Fibroblast of the aortic adventitia (primary cell): ENCODE results near the gene PODN. TPM values are rescaled to one million over a fixed set of nuclear protein-coding genes. Genes with fewer than 3 reads are reported as not detected.

Source experiments
- DNase-seq: peaks from one replicate; pipeline ENCODE4 v3.0.0-alpha.2; 2010; ENCODE audit warnings: low read depth
- H3K4me3 ChIP-seq: 2 replicates; pipeline ENCODE4 v1.5.1; 2011; ENCODE audit warnings: low read depth, mild to moderate bottlenecking, control low read depth, low read length, moderate library complexity
- total RNA-seq: library from RNA; depleted of rRNA; stranded (reverse); fragments of >200 nt; gene quantifications from 2 replicates; pipeline ENCODE4 v1.2.3, GENCODE V29; 2012; ENCODE audit warnings: low replicate concordance
- TF ChIP-seq, protein P1 (sequence below): IDR thresholded peaks from 2 replicates; pipeline ENCODE4 v1.5.1; 2011; ENCODE audit warnings: mild to moderate bottlenecking, low read length, control low read depth, inconsistent platforms; ENCODE audit not compliant: insufficient read depth

Gene PODN
- total RNA-seq, 1 donor: 47.5 TPM

DNA sequence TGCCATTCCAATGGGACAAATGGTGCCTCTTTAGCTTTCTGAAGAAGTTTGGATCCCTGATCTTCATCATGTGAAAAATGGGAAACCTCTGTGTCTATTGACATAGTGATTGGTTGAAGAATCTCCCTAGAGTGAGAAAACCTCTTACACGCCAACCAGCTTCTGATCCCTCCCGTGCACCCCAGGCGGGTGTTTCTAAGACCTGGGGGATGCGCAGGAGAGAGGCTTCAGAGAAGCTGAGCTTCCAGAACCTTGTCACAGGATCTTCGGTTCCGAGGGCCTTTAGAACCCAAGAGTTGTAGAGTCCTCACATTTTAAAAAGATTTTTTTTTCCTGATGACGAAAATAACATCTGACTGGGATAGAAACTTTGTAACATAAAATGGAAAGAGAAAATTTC, 11.3 kb downstream of the PODN start:
- TF ChIP-seq, protein P1, sequence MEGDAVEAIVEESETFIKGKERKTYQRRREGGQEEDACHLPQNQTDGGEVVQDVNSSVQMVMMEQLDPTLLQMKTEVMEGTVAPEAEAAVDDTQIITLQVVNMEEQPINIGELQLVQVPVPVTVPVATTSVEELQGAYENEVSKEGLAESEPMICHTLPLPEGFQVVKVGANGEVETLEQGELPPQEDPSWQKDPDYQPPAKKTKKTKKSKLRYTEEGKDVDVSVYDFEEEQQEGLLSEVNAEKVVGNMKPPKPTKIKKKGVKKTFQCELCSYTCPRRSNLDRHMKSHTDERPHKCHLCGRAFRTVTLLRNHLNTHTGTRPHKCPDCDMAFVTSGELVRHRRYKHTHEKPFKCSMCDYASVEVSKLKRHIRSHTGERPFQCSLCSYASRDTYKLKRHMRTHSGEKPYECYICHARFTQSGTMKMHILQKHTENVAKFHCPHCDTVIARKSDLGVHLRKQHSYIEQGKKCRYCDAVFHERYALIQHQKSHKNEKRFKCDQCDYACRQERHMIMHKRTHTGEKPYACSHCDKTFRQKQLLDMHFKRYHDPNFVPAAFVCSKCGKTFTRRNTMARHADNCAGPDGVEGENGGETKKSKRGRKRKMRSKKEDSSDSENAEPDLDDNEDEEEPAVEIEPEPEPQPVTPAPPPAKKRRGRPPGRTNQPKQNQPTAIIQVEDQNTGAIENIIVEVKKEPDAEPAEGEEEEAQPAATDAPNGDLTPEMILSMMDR: no peak
- no peak overlapping the region for H3K4me3 ChIP-seq
- no peak for DNase-seq

DNA sequence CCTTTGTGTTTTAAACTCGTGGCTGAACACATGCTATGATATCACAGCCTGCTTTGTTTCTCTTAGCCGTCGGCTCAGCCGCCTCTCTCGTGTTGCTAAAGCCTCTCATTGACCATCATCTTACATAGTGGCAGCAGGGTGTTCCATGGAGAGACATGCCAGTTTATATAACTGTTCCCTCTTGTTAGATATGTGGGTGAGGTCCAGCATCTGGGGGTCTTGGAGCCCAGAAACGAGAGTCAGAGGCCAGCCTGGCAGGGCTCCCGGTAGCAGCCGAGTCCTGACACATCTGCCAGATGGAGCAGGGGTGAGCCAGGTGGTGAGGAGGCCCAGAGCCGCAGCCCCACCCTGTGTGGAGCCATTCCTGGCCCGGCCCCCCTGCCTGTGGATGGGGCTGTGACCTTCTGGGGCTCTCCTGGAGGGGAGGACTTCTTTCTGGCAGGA, 11.9 kb downstream of the PODN start:
- DNase-seq: peak; percentile 48
- no peak overlapping the region for H3K4me3 ChIP-seq
- TF ChIP-seq, protein P1: no peak

DNA sequence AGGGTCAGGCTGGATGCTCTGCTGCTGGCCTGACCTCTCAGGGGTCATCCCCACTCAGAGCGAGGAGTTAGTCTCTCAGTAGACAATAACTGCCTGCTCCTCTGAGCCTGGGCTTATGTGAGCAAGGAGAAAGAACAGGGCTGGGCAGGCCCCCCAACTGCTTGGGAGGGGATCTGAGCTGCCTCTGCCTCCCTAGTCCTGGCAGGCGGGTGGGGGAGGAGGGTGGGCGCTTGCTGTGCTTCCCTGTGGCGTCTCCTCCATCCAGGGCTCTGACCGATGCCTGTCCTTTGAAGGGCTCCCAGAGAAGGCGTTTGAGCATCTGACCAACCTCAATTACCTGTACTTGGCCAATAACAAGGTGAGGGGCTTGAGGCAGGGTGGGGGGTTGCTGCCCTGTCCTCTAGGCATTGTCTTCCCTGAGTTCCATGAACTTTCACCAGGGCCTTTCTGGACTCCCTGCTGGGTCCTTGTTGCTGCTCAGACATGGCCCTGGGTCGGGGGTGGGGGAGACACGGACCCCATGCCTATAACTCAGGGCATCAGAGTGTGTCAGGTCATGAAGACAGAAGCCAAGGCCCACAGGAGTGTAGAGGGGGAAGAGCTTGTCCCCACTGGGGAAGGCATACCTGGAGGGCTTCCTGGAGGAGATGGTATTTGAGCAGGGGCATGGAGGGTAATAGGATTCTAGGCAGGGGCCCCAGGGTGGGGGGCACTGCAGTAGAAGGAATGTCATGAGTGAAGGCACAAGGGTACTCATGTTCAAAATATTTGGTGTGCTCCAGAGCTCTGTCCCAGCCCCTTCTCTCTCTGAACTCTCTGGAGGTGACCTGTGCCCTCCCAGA, 12.5 kb downstream of the PODN start:
- H3K4me3 ChIP-seq: no peak overlapping the region
- DNase-seq: no peak
- TF ChIP-seq, protein P1: no peak

DNA sequence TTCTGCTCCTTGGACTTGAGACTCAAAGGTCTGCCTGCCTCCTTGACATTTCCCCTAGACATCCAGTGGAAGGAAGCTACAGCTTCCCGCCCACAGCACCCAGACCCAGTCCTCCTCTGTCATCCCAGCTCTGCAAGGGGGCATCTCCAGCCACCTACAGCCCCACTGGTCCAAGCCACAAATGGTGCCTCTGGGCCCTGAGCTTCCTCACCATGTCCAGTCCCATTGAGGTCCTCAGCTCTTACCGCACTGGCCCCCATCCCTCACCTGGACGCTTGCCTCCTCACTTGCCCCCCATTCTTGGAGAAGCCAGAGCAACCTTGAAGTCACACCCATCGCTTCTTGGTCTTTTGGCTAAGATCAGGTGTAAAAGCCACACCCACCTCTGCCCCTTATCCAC, 13.2 kb downstream of the PODN start:
- TF ChIP-seq, protein P1: no peak
- no peak overlapping the region for H3K4me3 ChIP-seq
- DNase-seq: no peak

DNA sequence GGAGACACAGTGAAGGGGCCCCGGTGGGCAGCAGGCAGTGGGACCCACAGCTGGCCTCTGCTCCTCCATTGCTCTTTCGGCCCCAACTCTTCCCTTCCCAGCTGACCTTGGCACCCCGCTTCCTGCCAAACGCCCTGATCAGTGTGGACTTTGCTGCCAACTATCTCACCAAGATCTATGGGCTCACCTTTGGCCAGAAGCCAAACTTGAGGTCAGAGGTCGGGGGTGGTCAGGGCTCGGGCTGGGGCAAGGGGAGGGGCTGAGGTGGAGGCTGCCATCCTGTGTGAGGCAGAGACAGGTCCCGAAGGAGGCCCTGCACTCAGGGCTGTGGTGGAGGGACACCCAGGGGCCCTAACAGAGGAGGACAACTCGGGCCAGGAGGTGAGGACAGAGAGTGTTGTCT, 13.7 kb downstream of the PODN start:
- TF ChIP-seq, protein P1: no peak
- no peak for DNase-seq

DNA sequence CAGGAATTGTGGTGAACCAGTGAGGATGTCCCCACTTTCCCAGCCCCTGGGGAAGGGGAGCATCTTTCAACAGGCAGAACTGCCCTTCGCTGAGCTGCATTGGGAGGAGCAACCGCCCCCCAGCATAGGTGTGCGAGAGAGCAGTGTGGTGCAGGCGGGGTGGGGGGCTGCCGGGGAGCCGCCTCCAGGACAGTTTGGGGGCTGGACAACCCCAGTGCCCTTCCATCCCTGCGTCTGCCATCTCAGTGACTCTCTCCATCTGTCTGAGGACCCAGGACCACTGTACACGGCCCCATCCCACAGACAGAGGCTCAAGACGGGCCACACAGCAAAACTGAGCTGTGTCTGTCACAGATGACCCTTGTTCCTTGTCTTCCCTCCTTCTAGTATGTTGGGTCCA, 14.2 kb downstream of the PODN start:
- DNase-seq: no peak
- H3K4me3 ChIP-seq: no peak overlapping the region
- TF ChIP-seq, protein P1: no peak

More for the DNA sequence above, 13.7 kb downstream of the PODN start:
- no peak overlapping the region for H3K4me3 ChIP-seq
